ENCODE results near the gene KCTD16. TPM values are rescaled to one million over a fixed set of nuclear protein-coding genes. Genes with fewer than 3 reads are reported as not detected.

KCTD16 gene
- total and polyA plus RNA-seq, 2 donors (not counting 1 experiment from before 2014, with no cell fraction given), result not detected

- ChIA-PET POLR2A (no interaction called here), CTCF (interaction anchor here (1.3 kb wide), 1 partner anchor 10 kb away, joined by 3 read pairs; no protein-coding TSS in a partner anchor)
- H4K20me1 ChIP-seq (ENCODE audit: control insufficient read depth, insufficient read depth, low read length, poor library complexity, severe bottlenecking), result no peaks in the 10 kb centered on the region
- no peak overlapping the region for H2AFZ ChIP-seq (ENCODE audit: insufficient read depth, low read depth, low read length, poor library complexity, severe bottlenecking)
- TF ChIP-seq EZH2 (IDR thresholded peaks at IDR 0.05; ENCODE audit: borderline replicate concordance, insufficient read depth, low read depth, low read length, poor library complexity, severe bottlenecking) (no peak), CTCF (IDR thresholded peaks at IDR 0.05) (no peak)
- no peaks in the 10 kb centered on the region for H3K79me2 ChIP-seq (ENCODE audit: control insufficient read depth, insufficient read depth, low read length)
- no peak overlapping the region for H3K27ac ChIP-seq (ENCODE audit: low read length in 2 of 2)
- no peak overlapping the region for H3K4me3 Mint-ChIP-seq
- DNase-seq (no peak), ATAC-seq (ENCODE audit: low read depth) (no peak)
- peaks cover 48% of the 10 kb centered on the region for H3K27me3 Mint-ChIP-seq
- no peaks in the 10 kb centered on the region for H3K9me3 Mint-ChIP-seq (ENCODE audit: insufficient read depth)
- no peak overlapping the region for H3K4me2 ChIP-seq (replicated peaks; ENCODE audit: low read depth, low read length, poor library complexity, severe bottlenecking)
- no peaks in the 10 kb centered on the region for H3K36me3 ChIP-seq (replicated peaks in 1 of 2; ENCODE audit: control extremely low read depth in 1 of 2, control insufficient read depth in 1 of 2, extremely low read depth in 1 of 2, insufficient read depth in 2 of 2, low read length in 1 of 2)
- H3K27ac Mint-ChIP-seq, result no peak overlapping the region
- no peak overlapping the region for H3K9ac ChIP-seq (ENCODE audit: low read length)
- no peak overlapping the region for H3K4me3 ChIP-seq (ENCODE audit: control extremely low read depth in 1 of 5, extremely low read depth in 1 of 5, insufficient read depth in 1 of 5, low read depth in 2 of 5, low read length in 4 of 5)
- H3K9me3 ChIP-seq (ENCODE audit: control extremely low read depth in 1 of 3, control insufficient read depth in 2 of 3, insufficient read depth in 1 of 3, low read length in 2 of 3), result no peaks in the 10 kb centered on the region
- intact Hi-C loops (cut with micrococcal nuclease), result no loop called here
- H3K4me1 Mint-ChIP-seq, result no peaks in the 10 kb centered on the region
- peaks cover 0 to 31% (median 15%) of the 10 kb centered on the region in 4 experiments for H3K27me3 ChIP-seq (replicated peaks in 1 of 4; ENCODE audit: control extremely low read depth in 1 of 4, control insufficient read depth in 3 of 4, insufficient read depth in 4 of 4, low read length in 3 of 4)
- H3K4me1 ChIP-seq (ENCODE audit: control insufficient read depth in 2 of 2, insufficient read depth in 2 of 2, low read length in 2 of 2), result no peaks in the 10 kb centered on the region
Measured at GRCh38 chr5:144207875-144208444, 37.3 kb downstream of the KCTD16 start.

GRCh38 chr5:144209361-144209760, 38.7 kb downstream of the KCTD16 start:
- H3K4me1 ChIP-seq (ENCODE audit: control insufficient read depth in 2 of 2, insufficient read depth in 2 of 2, low read length in 2 of 2), result no peaks in the 10 kb centered on the region
- no peaks in the 10 kb centered on the region for H3K79me2 ChIP-seq (ENCODE audit: control insufficient read depth, insufficient read depth, low read length)
- TF ChIP-seq EZH2 (IDR thresholded peaks at IDR 0.05; ENCODE audit: borderline replicate concordance, insufficient read depth, low read depth, low read length, poor library complexity, severe bottlenecking) (no peak), CTCF (IDR thresholded peaks at IDR 0.05) (no peak)
- H3K9me3 Mint-ChIP-seq (ENCODE audit: insufficient read depth), result no peaks in the 10 kb centered on the region
- no peak overlapping the region for H3K27ac Mint-ChIP-seq
- ChIA-PET POLR2A (no interaction called here), CTCF (no interaction called here)
- H3K4me2 ChIP-seq (replicated peaks; ENCODE audit: low read depth, low read length, poor library complexity, severe bottlenecking), result no peak overlapping the region
- ATAC-seq (ENCODE audit: low read depth) (no peak), DNase-seq (no peak)
- H3K4me3 Mint-ChIP-seq, result no peak overlapping the region
- H2AFZ ChIP-seq (ENCODE audit: insufficient read depth, low read depth, low read length, poor library complexity, severe bottlenecking), result no peak overlapping the region
- H3K4me1 Mint-ChIP-seq, result no peaks in the 10 kb centered on the region
- H3K9me3 ChIP-seq (ENCODE audit: control extremely low read depth in 1 of 3, control insufficient read depth in 2 of 3, insufficient read depth in 1 of 3, low read length in 2 of 3), result no peaks in the 10 kb centered on the region
- H3K4me3 ChIP-seq (ENCODE audit: control extremely low read depth in 1 of 5, extremely low read depth in 1 of 5, insufficient read depth in 1 of 5, low read depth in 2 of 5, low read length in 4 of 5), result no peak overlapping the region
- peaks cover 0 to 26% (median 11%) of the 10 kb centered on the region in 4 experiments for H3K27me3 ChIP-seq (replicated peaks in 1 of 4; ENCODE audit: control extremely low read depth in 1 of 4, control insufficient read depth in 3 of 4, insufficient read depth in 4 of 4, low read length in 3 of 4)
- H3K9ac ChIP-seq (ENCODE audit: low read length), result no peak overlapping the region
- intact Hi-C loops (cut with micrococcal nuclease), result no loop called here
- H3K36me3 ChIP-seq (replicated peaks in 1 of 2; ENCODE audit: control extremely low read depth in 1 of 2, control insufficient read depth in 1 of 2, extremely low read depth in 1 of 2, insufficient read depth in 2 of 2, low read length in 1 of 2), result no peaks in the 10 kb centered on the region
- H4K20me1 ChIP-seq (ENCODE audit: control insufficient read depth, insufficient read depth, low read length, poor library complexity, severe bottlenecking), result no peaks in the 10 kb centered on the region
- peaks cover 44% of the 10 kb centered on the region for H3K27me3 Mint-ChIP-seq
- no peak overlapping the region for H3K27ac ChIP-seq (ENCODE audit: low read length in 2 of 2)
- WGBS (ENCODE audit: insufficient coverage), result 42% methylated on average over 2 of the region's 4 CpGs
